A673 (cell line): ENCODE results near the gene MRPL9.

Source experiments
- CTCF ChIP-seq: fragments of 300-800, 200-600 bp; sonication (generic); conservative IDR thresholded peaks from 2 replicates; pipeline ENCODE4 v1.5.1; 2017; ENCODE audit warnings: low read depth, mild to moderate bottlenecking, antibody characterized with exemption, low read length, moderate library complexity, mixed read lengths
- EZH2 ChIP-seq: fragments of 200-600 bp; sonication (generic); IDR thresholded peaks from 2 replicates; pipeline ENCODE4 v1.6.1; 2017; ENCODE audit warnings: borderline replicate concordance, low read depth, mild to moderate bottlenecking, mixed read lengths, antibody characterized with exemption, low read length; ENCODE audit not compliant: poor library complexity, severe bottlenecking

GRCh38 chr1:151777317-151777716 is 14.0 kb upstream of the MRPL9 start:
- TF ChIP-seq CTCF (no peak), EZH2 (no peak)
